HG03565 (cell line): ENCODE results near the gene PARS2.

Experiments
- ATAC-seq: cut with Tn5 transposase; IDR thresholded peaks from one replicate; pipeline ENCODE4 v1.9.1; 2021; ENCODE audit warnings: mild to moderate bottlenecking, moderate library complexity; ENCODE audit not compliant: unreplicated experiment

Gene PARS2

GRCh38 chr1:54742282-54742681, 22.0 kb downstream of the PARS2 start:
- ATAC-seq, result no peak

GRCh38 chr1:54741531-54741930, 22.8 kb downstream of the PARS2 start:
- ATAC-seq, result no peak

GRCh38 chr1:54738244-54738643, 26.1 kb downstream of the PARS2 start:
- no peak for ATAC-seq

GRCh38 chr1:54736685-54737084, 27.6 kb downstream of the PARS2 start:
- no peak for ATAC-seq

GRCh38 chr1:54728027-54728426, 36.3 kb downstream of the PARS2 start:
- no peak for ATAC-seq

GRCh38 chr1:54724771-54725170, 39.6 kb downstream of the PARS2 start:
- no peak for ATAC-seq

DNA sequence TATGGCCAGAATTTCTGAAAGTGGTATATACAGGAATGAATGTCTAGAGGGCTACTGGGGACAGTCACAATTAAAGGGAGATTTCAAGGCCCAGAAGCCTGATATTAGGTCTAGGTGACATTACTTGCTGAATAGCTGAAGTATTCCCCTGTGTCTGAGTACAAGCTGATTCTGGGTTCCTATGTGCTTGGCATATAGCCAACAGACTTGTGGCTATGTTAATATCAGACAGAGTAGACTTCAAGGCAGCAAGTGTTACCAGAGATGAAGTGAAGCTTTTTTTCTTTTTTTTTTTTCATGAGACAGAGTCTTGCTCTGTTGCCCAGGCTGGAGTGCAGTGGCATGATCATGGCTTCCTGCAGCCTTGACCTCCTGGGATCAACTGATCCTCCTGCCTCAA, 40.3 kb downstream of the PARS2 start:
- ATAC-seq, result no peak

DNA sequence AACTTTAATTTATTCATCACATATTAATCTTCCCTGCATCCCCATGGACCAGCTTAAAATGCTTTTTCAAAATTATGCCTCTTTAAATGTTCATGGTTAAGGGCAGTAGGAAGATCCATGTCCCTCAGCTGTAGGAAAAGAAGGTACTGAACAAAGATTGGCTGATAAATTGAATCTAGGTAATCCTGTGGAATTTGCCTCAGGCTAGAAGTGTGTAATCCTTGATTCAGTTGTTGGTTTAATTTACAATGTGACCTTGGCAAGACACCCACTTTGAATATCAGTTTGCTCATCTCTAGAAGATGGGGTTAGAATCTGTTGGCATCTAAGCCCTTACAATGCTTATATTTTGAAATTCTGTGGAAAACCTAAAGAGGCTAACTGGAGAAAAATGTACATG, 42.6 kb downstream of the PARS2 start:
- no peak for ATAC-seq

GRCh38 chr1:54716299-54717047, 47.9 kb downstream of the PARS2 start:
- ATAC-seq, result peak; percentile 14

- ATAC-seq, result peak; percentile 85
Observed at GRCh38 chr1:54715493-54716298, 48.6 kb downstream of the PARS2 start, which contains the start of gene TTC4. TTC4 (plus strand) TSS chr1:54715861; CDS start chr1:54715909, 48 bp downstream.

- ATAC-seq, result no peak
Observed at GRCh38 chr1:54714881-54715492, 49.3 kb downstream of the PARS2 start.

GRCh38 chr1:54711536-54711935, 52.8 kb downstream of the PARS2 start:
- no peak for ATAC-seq

DNA sequence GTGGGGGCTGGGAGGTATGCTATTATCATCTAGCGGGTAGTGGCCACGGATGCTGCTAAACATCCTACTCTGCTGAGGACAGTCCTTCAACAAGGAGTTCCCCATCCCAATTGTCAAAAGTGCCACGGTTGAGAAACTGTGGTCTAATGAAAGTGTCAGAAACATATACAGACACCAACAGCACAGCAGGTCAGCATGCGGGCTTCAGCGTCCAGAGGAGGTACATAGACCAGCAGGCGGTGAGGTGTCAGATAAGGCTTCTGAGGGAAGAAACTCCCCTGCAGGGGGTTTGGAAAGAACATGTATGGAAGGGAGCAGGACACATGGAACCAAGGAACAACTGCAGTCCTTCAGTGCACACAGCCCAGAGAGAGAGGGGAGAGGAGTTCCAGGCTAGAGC, 53.5 kb downstream of the PARS2 start:
- no peak for ATAC-seq

DNA sequence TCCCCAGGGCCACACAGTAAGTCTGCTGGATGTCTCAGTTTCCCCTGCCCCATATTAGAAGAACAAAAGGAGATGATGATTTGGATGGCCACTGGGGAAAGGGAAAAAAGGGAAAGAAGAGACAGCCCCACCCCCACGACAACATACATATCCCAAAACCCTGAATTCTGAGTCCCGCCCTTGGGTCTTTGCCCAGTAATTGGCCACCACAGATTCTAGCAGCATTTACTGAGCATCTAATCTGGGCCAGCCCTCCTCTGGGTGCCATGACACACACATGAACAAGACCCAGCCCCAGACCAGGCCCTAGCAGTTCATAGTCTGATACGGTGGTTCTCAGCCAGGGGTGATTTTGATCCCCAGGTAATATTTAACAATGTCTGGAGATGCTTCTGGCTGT, 53.9 kb downstream of the PARS2 start:
- ATAC-seq, result no peak

DNA sequence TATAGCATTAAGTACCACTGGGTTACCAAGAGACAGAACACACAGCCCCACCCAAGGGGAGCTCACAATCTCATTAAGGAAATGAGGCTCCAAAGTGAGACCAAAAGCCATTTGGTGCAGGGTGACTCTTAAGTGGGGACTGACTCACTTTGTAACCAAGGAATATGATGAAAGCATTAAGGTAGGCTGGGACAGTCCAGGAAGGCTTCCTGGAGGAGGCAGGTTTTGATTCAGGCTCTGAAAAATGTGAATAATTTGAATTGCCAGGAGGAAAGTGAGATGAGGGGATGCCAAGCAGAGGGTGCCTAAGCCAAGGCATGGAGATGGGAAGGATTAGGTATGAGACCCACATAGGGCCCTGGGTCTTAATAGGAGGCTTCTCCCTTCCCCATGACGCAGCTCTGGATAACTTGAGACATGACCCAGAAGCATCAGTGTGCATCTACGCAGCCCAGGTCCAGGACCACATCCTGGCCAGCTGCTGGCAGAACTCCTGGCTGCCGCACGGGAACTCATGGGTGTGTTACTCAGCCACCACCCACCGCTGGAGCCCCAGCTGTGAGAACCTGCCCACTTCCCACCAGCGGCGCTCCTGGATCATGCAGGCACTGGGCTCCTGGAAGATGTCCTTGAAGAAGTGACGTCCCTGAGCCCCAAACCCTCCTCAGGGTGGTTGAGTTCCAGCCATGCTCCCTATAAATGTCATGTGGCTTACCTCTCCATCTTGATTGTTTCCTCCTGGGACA, 54.6 kb downstream of the PARS2 start:
- ATAC-seq, result no peak

GRCh38 chr1:54708385-54708784, 55.9 kb downstream of the PARS2 start:
- ATAC-seq, result no peak
